Amniotic stem cell (primary cell): ENCODE measurements around the gene TCF4.

Experiments used
- DNase-seq: peaks from one replicate; lab custom pipeline; 2025; lab: John Stamatoyannopoulos, UW

TCF4 gene

GRCh38 chr18:55585920-55586561, 2.0 kb downstream of the TCF4 start:
- DNase-seq = no peak

- no peak for DNase-seq
Observed at GRCh38 chr18:55585065-55585919, 2.7 kb downstream of the TCF4 start.

- no peak for DNase-seq
Observed at GRCh38 chr18:55584201-55584600, 3.8 kb downstream of the TCF4 start.

GRCh38 chr18:55582325-55582724, 5.7 kb downstream of the TCF4 start:
- DNase-seq = no peak

GRCh38 chr18:55579501-55580270, 8.3 kb downstream of the TCF4 start:
- no peak for DNase-seq

GRCh38 chr18:55577812-55578539, 10.0 kb downstream of the TCF4 start:
- no peak for DNase-seq

- no peak for DNase-seq
Observed at GRCh38 chr18:55576001-55576400, 12.0 kb downstream of the TCF4 start.

- DNase-seq = no peak
Observed at GRCh38 chr18:55575066-55575465, 12.9 kb downstream of the TCF4 start.

GRCh38 chr18:55573386-55573785, 14.6 kb downstream of the TCF4 start:
- DNase-seq = no peak

- no peak for DNase-seq
Observed at GRCh38 chr18:55570966-55571365, 17.0 kb downstream of the TCF4 start.

- no peak for DNase-seq
Observed at GRCh38 chr18:55566456-55566935, 21.5 kb downstream of the TCF4 start.

GRCh38 chr18:55559739-55560138, 28.3 kb downstream of the TCF4 start:
- DNase-seq = no peak

- no peak for DNase-seq
Observed at GRCh38 chr18:55557211-55557610, 30.8 kb downstream of the TCF4 start.

- DNase-seq = no peak
Observed at GRCh38 chr18:55555395-55556027, 32.5 kb downstream of the TCF4 start.

- DNase-seq = no peak
Observed at GRCh38 chr18:55552526-55553189, 35.3 kb downstream of the TCF4 start.

GRCh38 chr18:55551227-55551626, 36.8 kb downstream of the TCF4 start:
- DNase-seq = no peak

- DNase-seq = no peak
Observed at GRCh38 chr18:55550471-55550870, 37.5 kb downstream of the TCF4 start.

GRCh38 chr18:55549474-55550104, 38.4 kb downstream of the TCF4 start:
- no peak for DNase-seq

GRCh38 chr18:55547705-55548056, 40.3 kb downstream of the TCF4 start:
- DNase-seq = no peak
